Activated naive CD4-positive, alpha-beta T cell treated with anti-CD3 and anti-CD28 coated beads, Interleukin-2, amount 50 U/mL, for 24 hours (primary cell): ENCODE measurements around the gene NBEAL1.
"Not testable (repeated sequence)": the region's sequence is repeated elsewhere in the genome, so short reads cannot be mapped to it uniquely, and the experiment has no call there.

ENCODE experiments used
- H3K27ac Mint-ChIP-seq: one replicate; pipeline ENCODE4 v1.8.0; 2021; ENCODE audit warnings: mild to moderate bottlenecking, mixed read lengths
- H3K27me3 Mint-ChIP-seq: one replicate; pipeline ENCODE4 v1.8.0; 2021; ENCODE audit warnings: mixed read lengths
- H3K36me3 Mint-ChIP-seq: one replicate; pipeline ENCODE4 v1.8.0; 2021; ENCODE audit warnings: mixed read lengths
- H3K4me1 Mint-ChIP-seq: one replicate; pipeline ENCODE4 v1.8.0; 2021; ENCODE audit warnings: mixed read lengths
- H3K4me3 Mint-ChIP-seq: one replicate; pipeline ENCODE4 v1.8.0; 2021; ENCODE audit warnings: mild to moderate bottlenecking, mixed read lengths
- H3K9me3 Mint-ChIP-seq: one replicate; pipeline ENCODE4 v1.8.0; 2021; ENCODE audit warnings: mixed read lengths

Gene NBEAL1

DNA sequence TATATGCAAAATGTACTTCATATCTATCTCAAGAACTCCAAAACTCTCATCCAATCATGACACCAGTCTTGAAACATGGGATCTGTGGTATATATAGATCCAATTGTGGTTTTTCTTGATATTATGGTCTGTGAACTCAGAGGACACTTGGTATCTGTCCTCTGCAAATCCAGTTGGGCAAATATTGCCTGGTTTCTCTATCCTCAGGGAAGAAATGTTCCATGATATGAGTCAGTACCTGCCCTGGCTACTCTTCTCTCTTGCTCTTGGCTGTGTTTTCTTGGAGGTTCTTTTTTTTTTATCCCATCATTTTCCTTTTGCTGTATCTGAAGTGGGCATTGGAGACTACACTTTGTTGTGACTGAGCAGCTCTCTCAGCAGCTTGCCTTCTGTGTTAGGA lies 10.9 kb downstream of the NBEAL1 start:
- H3K27me3 Mint-ChIP-seq, result no peaks in the 10 kb centered on the region
- H3K27ac Mint-ChIP-seq, result no peak overlapping the region
- H3K9me3 Mint-ChIP-seq, result no peaks in the 10 kb centered on the region
- peaks cover 3% of the 10 kb centered on the region for H3K36me3 Mint-ChIP-seq
- H3K4me1 Mint-ChIP-seq, result peaks cover 10% of the 10 kb centered on the region
- H3K4me3 Mint-ChIP-seq, result no peak overlapping the region

- Mint-ChIP-seq H3K4me1 (peaks cover 10% of the 10 kb centered on the region), H3K27ac (no peak overlapping the region), H3K4me3 (no peak overlapping the region), H3K27me3 (no peaks in the 10 kb centered on the region), H3K36me3 (peaks cover 9% of the 10 kb centered on the region), H3K9me3 (no peaks in the 10 kb centered on the region)
These were observed 15.9 kb downstream of the NBEAL1 start for GRCh38 chr2:203030545-203030944.

- Mint-ChIP-seq H3K4me1 (peaks cover 6% of the 10 kb centered on the region), H3K27me3 (no peaks in the 10 kb centered on the region), H3K27ac (no peak overlapping the region), H3K4me3 (no peak overlapping the region), H3K36me3 (peaks cover 9% of the 10 kb centered on the region), H3K9me3 (no peaks in the 10 kb centered on the region)
These were observed 16.3 kb downstream of the NBEAL1 start for GRCh38 chr2:203030991-203031390.

DNA sequence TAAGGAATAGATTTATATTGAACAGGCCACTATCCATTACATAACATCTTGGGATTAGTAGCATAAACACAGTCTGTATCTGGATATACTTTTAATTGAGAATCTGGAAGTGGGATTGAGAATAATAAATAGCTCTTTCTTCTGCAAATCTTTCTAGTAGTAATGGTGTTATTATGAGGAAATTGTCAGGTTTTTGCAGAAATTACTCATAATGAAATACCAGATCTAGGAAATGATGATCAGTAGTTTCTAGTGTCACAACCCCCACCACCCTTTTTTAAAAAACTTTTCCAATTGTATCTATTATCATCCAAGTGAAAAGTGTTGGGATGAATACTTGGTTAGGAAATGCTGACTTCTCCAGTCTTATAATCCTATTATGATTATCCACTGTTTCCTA lies 18.7 kb downstream of the NBEAL1 start:
- Mint-ChIP-seq H3K36me3 (peaks cover 9% of the 10 kb centered on the region), H3K4me1 (peaks cover 6% of the 10 kb centered on the region), H3K27ac (peak overlapping the region; percentile 38), H3K9me3 (no peaks in the 10 kb centered on the region), H3K27me3 (no peaks in the 10 kb centered on the region), H3K4me3 (no peak overlapping the region)

DNA sequence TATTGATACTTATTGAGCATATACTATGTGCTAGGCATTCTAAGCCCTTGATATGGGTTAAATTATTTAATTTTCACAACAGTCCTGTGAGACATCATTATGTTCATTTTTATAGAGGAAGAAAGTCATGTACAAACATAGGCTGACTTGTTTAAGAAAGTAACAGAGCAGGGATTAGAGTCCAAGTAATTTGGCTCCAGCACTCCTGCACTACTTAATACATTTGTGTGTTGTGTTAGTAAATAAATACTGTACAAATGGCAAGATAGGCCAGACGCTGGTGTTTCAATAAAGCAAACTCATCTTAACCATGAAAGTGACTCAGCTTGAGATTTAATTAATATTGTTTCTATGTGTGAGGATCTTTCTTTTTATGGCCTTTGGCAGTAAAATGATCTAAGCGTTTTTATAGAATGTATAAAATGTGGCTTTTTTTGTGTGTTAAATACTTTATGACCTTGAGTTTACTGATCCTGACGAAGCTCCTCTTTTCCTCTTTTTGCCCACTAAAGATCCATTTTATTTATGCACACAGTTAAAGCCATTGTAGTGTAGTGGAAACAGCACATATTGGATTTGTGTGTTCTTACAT lies 21.3 kb downstream of the NBEAL1 start:
- no peaks in the 10 kb centered on the region for H3K27me3 Mint-ChIP-seq
- H3K36me3 Mint-ChIP-seq, result peaks cover 13% of the 10 kb centered on the region
- no peak overlapping the region for H3K27ac Mint-ChIP-seq
- no peak overlapping the region for H3K4me3 Mint-ChIP-seq
- no peaks in the 10 kb centered on the region for H3K9me3 Mint-ChIP-seq
- H3K4me1 Mint-ChIP-seq, result peaks cover 6% of the 10 kb centered on the region

GRCh38 chr2:203037026-203037425 lies 22.4 kb downstream of the NBEAL1 start:
- peaks cover 6% of the 10 kb centered on the region for H3K4me1 Mint-ChIP-seq
- no peak overlapping the region for H3K27ac Mint-ChIP-seq
- H3K9me3 Mint-ChIP-seq, result no peaks in the 10 kb centered on the region
- H3K4me3 Mint-ChIP-seq, result no peak overlapping the region
- peaks cover 12% of the 10 kb centered on the region for H3K36me3 Mint-ChIP-seq
- H3K27me3 Mint-ChIP-seq, result no peaks in the 10 kb centered on the region

DNA sequence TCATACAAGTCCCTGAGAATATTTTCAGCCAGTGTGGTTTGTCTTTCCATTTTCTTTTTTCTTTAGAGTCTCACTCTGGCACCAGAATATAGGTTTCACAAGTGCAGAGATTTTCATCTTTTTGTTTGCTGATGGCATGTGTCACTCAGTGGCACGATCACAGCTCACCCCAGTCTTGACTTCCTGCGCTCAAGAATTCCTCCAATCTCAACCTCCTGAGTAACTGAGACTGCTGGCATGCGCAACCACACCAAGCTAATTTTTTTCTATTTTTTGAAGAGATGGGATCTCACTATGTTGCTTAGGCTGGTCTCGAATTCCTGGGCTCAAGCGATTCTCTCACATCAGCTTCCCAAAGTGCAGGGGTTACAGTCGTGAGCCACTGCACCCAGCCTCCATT lies 23.9 kb downstream of the NBEAL1 start:
- peaks cover 14% of the 10 kb centered on the region for H3K36me3 Mint-ChIP-seq
- H3K9me3 Mint-ChIP-seq, result no peaks in the 10 kb centered on the region

GRCh38 chr2:203039211-203039610 lies 24.5 kb downstream of the NBEAL1 start:
- H3K4me1 Mint-ChIP-seq, H3K9me3 Mint-ChIP-seq, H3K27ac Mint-ChIP-seq, H3K27me3 Mint-ChIP-seq, H3K4me3 Mint-ChIP-seq: not testable (repeated sequence)
- H3K36me3 Mint-ChIP-seq, result peaks cover 15% of the 10 kb centered on the region

More for the DNA sequence above, 23.9 kb downstream of the NBEAL1 start:
- Mint-ChIP-seq H3K4me3 (no peak overlapping the region), H3K27ac (no peak overlapping the region), H3K27me3 (no peaks in the 10 kb centered on the region), H3K4me1 (peaks cover 4% of the 10 kb centered on the region)

DNA sequence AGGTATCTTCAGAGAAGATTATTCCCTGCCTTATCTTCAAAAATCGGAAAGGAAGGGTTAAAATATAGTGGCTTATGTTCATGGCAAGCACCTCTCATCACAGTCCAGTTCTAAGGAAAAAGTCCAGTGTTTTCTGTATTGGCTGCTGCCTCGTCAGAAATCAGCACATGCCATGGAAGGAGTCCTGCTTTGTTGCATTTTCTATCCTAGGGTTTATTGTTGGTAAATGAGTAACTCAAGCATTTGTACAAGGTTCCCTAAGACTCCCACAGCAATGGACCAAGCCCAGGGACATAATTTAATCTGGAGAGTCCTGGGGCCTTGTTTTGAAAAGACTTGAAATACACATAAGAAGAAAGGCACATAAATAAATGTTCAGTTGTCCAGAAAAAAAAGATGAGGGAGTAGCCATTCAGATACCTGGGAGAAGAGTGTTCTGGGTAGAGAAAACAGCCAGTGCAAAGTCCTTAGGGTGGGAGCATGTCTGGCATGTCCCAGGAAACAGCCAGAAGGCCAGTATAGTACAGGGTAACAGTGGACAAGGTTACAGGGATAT lies 26.4 kb downstream of the NBEAL1 start:
- Mint-ChIP-seq H3K4me1 (no peaks in the 10 kb centered on the region), H3K27me3 (no peaks in the 10 kb centered on the region), H3K4me3 (no peak overlapping the region), H3K9me3 (no peaks in the 10 kb centered on the region), H3K27ac (no peak overlapping the region), H3K36me3 (peaks cover 13% of the 10 kb centered on the region)

GRCh38 chr2:203042178-203042577 lies 27.5 kb downstream of the NBEAL1 start:
- Mint-ChIP-seq H3K4me3 (no peak overlapping the region), H3K4me1 (no peaks in the 10 kb centered on the region), H3K27me3 (no peaks in the 10 kb centered on the region), H3K36me3 (peaks cover 13% of the 10 kb centered on the region), H3K27ac (no peak overlapping the region), H3K9me3 (no peaks in the 10 kb centered on the region)

DNA sequence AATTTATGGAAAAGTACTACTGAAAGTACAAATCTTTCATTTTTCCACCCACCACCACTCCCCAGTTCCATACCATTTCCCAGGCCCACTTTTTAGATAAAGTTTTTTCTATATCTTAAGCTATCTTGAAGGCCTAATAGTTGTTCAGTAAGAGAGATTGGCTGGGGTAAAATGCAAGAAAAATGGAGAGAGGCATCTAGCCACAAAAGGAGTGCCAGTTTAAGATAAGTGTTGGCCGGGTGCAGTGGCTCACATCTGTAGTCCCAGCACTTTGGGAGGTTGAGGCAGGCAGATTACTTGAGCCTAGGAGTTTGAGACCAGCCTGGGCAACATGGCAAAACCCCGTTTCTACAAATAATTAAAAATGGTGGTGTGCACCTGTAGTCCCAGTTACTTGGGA lies 28.6 kb downstream of the NBEAL1 start:
- no peaks in the 10 kb centered on the region for H3K9me3 Mint-ChIP-seq
- peaks cover 15% of the 10 kb centered on the region for H3K36me3 Mint-ChIP-seq
- H3K4me1 Mint-ChIP-seq, result no peaks in the 10 kb centered on the region
- no peak overlapping the region for H3K27ac Mint-ChIP-seq
- H3K4me3 Mint-ChIP-seq, result no peak overlapping the region
- H3K27me3 Mint-ChIP-seq, result no peaks in the 10 kb centered on the region

- Mint-ChIP-seq H3K27me3 (no peaks in the 10 kb centered on the region), H3K9me3 (no peaks in the 10 kb centered on the region), H3K36me3 (peaks cover 14% of the 10 kb centered on the region), H3K4me1 (no peaks in the 10 kb centered on the region), H3K4me3 (no peak overlapping the region), H3K27ac (no peak overlapping the region)
These were observed 31.2 kb downstream of the NBEAL1 start for GRCh38 chr2:203045867-203046266.

- H3K27ac Mint-ChIP-seq, result no peak overlapping the region
- no peaks in the 10 kb centered on the region for H3K9me3 Mint-ChIP-seq
- no peaks in the 10 kb centered on the region for H3K27me3 Mint-ChIP-seq
- H3K4me3 Mint-ChIP-seq, result no peak overlapping the region
- H3K4me1 Mint-ChIP-seq, result no peaks in the 10 kb centered on the region
- peaks cover 17% of the 10 kb centered on the region for H3K36me3 Mint-ChIP-seq
These were observed 37.9 kb downstream of the NBEAL1 start for GRCh38 chr2:203052539-203052938.

- Mint-ChIP-seq H3K27ac (no peak overlapping the region), H3K27me3 (no peaks in the 10 kb centered on the region), H3K9me3 (no peaks in the 10 kb centered on the region), H3K4me1 (no peaks in the 10 kb centered on the region), H3K4me3 (no peak overlapping the region), H3K36me3 (peaks cover 27% of the 10 kb centered on the region)
These were observed 45.0 kb downstream of the NBEAL1 start for GRCh38 chr2:203059567-203060240.

DNA sequence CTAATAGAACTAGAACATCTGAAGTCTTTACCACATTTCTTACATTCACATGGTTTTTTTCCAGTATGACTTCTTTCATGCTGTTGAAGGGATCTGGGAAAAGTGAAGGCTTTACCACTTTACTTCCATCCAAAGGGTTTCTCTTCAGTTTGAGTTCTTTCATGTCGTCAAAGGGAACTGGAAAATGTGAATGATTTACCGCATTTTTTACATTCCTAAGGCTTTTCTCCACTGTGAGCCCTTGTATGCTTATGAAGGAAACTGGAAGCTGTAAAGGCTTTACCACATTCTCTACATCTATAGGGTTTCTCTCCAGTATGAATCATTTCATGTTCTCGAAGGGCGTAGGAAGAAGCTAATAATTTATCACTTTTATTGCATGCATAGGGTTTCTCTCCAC lies 46.7 kb downstream of the NBEAL1 start:
- no peaks in the 10 kb centered on the region for H3K4me1 Mint-ChIP-seq
- no peak overlapping the region for H3K4me3 Mint-ChIP-seq
- no peaks in the 10 kb centered on the region for H3K27me3 Mint-ChIP-seq
- no peaks in the 10 kb centered on the region for H3K9me3 Mint-ChIP-seq
- H3K27ac Mint-ChIP-seq, result no peak overlapping the region
- peaks cover 26% of the 10 kb centered on the region for H3K36me3 Mint-ChIP-seq

- Mint-ChIP-seq H3K4me1 (no peaks in the 10 kb centered on the region), H3K36me3 (peaks cover 24% of the 10 kb centered on the region), H3K27ac (no peak overlapping the region), H3K27me3 (no peaks in the 10 kb centered on the region), H3K4me3 (no peak overlapping the region), H3K9me3 (no peaks in the 10 kb centered on the region)
These were observed 47.5 kb downstream of the NBEAL1 start for GRCh38 chr2:203062126-203062525.
